Activated CD4-positive, alpha-beta T cell treated with anti-CD3 and anti-CD28 coated beads, Interleukin-2, amount 50 U/mL, for 16 hours (primary cell): ENCODE data around the gene FOXO6.

Experiments
- DNase-seq: peaks from one replicate; pipeline ENCODE4 v3.0.0-alpha.2; 2020

Gene FOXO6

GRCh38 chr1:41353744-41354143 lies 7.5 kb upstream of the FOXO6 start:
- DNase-seq = no peak

- no peak for DNase-seq
These were observed 6.3 kb upstream of the FOXO6 start for GRCh38 chr1:41354956-41355355.

GRCh38 chr1:41355356-41355755 lies 5.9 kb upstream of the FOXO6 start:
- no peak for DNase-seq

DNA sequence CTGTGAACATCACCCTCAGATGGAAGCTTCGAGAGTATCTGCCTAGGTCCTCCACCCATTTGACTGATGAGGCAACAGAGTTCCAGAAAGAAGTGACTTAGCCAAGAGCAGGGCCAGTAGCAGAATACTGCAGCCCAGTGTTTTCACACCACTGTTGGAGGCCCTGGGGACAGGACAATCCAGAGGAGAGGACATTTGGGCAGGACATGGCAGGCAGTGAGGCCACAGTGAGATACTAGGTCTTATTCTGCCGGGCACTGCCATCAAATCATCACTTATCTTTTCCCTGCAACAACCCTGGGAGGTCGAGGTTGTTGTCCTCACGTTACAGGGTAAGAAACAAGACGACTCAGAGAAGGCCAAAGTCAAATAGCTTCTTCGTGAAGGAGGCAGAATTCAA lies 5.5 kb upstream of the FOXO6 start:
- no peak for DNase-seq

- DNase-seq = no peak
These were observed 4.5 kb upstream of the FOXO6 start for GRCh38 chr1:41356752-41357151.

DNA sequence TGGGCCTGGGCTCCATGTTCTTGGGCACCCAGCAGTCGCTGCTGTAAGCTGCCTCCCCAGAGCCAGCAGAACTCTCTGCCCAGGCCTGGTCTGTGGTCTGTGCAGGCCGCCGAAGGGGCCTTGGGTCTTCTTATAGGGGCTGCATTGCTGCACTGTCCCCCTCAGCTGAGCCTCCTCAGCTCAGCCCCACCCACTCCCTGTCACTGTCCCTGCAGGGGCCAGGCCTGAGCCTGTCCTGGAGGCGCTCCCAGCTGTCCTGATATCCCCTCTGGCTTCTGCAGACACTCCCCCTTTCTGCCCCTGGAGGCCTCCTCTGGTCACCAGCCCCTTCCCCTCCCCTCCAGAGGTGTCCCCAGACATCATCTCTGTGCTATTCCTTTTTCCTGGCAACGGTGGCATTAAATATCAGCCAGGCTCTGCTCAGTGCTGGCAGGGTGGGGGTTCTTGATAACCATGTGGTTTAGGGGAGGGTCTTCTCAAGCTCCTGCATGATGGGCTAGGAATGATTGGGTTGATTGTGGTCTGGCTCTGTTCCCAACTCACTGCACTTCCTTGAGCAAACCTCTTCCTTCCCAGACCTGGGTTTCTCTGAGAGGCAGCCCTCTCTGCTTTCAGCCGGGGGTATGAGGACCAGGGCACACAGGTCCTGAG lies 3.7 kb upstream of the FOXO6 start:
- no peak for DNase-seq

- no peak for DNase-seq
These were observed 2.9 kb upstream of the FOXO6 start for GRCh38 chr1:41358131-41359021.

DNA sequence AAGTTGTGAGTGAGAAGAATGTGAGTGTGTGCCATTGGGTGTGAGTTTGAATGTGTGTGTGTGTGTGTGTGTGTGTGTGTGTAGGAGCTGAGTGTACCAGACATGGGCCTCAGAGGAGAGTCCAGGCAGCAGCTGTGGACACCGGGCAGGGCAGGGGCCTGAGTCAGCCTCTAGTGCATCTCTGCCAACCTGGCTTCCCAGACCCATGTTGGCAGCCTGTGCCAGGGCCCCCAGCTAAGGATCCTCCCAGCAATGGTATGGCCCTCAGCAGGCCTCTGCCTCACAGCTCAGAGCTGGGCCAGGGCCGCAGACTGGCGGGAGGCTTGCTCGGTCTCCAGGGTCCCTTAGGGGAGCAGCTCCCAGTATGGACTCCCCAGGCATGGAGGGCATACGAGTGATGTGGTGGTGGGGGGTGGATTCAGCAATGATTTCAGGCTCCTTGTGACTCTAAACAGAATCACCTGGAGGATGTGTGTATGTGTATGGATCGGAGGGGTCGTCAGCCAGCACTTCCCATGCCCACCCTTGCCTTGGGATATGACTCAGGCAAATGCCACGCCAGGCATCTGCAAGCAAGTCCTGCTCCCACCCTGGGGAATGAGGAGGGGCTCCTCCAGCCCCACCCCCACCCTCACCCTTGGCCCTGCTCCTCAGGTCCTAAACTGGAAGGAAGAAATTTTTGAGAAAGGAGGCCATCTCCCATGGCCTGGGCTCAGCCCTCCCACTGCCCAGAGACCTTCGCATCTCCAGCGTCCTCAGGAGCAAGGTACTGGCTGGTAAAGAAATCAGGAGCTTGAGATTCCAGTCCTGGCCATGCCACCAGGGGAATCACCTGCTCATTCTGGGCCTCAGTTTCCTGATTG lies 1.8 kb upstream of the FOXO6 start:
- DNase-seq = no peak

DNA sequence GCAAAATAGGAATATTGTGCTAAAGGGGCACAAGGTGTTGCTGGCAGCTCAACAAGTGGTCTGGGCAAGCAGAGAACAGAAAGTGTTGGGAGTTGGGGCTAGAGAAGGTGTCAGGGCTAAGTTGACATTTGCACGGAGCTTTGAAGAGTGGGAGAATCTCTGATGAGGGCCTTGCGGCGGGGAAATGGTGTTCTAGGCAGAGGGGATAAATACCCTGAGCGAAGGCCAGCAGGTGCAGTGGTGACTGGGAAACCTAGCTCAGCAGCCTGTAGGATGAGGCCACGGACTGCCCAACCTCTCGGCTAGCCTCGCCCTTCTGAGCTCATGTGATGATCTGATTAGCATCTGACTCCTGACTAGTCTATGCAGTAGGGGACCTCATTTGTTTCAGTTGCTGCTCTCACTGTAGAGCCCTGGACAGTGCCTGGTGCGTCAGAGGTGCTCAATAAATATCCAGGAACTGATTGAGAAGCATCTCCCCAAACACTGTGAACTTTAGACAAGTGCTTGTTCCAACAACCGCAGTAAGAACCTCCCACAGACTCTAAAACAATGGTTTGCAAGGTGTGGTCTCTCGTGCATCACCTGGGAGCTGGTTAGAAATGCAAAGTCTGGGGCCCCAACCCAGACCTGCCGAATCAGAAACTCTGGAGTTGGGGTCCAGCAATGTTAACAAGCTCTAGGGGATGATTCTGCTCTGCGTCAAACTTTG lies 1.0 kb upstream of the FOXO6 start:
- no peak for DNase-seq

DNA sequence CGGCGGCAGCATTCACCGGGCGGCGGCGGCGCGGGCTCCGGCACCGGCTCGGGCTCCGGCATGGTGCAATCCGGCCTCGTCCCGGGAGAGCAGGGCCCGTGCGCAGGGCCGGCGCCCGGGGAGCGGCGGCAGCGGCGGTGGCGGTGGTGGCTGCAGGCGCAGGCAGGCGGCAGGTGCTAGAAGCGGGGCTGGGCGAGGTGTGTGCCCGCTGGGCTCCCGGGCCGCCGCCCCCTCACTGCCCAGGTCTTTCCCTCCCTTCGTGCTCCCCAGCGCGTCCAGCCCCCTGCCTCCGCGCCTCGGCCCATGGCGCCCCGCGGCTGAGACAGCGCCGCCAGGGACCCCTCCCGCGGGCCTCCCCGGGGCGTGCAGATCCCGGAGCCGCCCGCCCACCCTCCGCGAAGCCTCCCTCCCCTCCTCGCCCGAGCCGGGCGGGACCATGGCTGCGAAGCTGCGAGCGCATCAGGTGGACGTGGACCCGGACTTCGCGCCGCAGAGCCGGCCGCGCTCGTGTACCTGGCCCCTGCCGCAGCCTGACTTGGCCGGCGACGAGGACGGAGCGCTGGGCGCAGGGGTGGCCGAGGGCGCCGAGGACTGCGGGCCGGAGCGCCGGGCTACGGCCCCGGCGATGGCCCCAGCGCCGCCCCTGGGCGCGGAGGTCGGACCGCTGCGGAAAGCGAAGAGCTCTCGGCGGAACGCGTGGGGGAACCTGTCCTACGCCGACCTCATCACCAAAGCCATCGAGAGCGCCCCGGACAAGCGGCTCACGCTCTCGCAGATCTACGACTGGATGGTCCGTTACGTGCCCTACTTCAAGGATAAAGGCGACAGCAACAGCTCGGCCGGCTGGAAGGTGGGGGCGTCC lies 492 bp downstream of the FOXO6 start:
- DNase-seq = no peak

DNA sequence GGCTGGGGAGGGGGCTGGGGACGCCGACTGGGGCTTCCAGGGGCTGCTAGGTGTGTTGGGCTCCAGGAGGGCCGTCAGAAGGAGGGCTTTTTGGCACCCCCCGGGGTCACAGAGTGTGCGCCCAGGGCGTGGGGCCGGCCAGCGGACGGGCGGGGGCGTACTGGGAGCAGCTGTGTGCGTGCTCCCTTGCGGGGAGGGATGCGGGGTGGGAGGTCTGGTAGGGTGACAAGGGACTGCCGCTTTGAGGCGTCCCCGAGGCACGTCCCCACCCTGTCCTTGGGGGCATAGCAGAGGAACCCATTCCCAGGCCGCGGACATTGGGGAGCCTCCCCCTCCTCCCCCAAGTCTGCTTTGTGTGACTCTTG lies 1.1 kb downstream of the FOXO6 start:
- DNase-seq = no peak

- no peak for DNase-seq
These were observed 1.7 kb downstream of the FOXO6 start for GRCh38 chr1:41362749-41363590.

DNA sequence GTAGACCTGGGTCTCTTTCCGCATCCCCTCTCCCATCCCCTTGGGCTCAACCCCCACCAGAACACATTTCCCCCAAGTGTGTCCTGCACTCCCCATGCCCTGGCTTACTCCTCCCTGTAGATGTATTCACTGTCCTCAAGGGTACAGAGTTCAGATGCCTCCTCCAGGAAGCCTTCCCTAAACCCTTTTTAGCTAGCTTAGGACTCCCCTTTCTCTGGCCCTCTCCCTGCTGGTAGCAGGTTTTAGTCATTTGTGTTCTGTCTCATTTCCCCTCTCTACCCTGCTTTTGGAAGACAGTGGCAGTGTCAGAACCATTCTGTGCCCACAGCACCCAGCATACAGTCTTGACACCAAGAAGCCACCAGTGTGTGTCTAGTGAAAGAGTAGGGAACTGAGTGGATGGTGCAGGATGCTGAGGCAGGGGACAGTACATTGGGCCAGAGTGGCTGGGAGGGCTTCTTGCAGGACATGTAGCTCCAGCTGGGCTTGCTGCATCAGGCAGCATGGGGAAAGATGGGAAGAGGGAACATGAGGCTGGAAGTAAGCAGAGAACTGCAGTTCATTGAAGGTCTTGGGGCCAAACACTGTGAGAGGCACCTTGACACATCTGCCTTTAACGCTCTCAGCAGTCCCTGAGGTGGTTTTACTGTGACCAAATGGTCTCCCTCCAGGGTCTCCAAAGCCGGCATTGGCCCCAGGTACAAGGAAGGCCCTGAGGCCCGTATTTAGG lies 2.5 kb downstream of the FOXO6 start:
- no peak for DNase-seq

GRCh38 chr1:41364442-41365319 lies 3.4 kb downstream of the FOXO6 start:
- DNase-seq = no peak

DNA sequence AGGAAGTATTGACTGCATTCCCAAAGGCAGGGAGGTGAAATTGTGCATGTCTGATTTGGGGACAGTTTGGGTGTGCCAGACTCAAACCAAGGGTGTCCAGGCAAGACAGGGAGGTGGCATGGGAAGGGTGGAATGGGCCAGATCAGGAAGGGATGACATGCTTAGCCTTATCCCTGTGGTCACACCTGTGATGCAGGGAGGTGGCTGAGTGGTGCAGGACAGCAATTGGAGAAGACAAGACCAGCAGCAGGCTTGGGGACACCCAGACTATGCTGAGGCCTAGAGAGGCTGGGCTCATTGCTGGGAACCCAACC lies 4.0 kb downstream of the FOXO6 start:
- no peak for DNase-seq

- no peak for DNase-seq
These were observed 4.7 kb downstream of the FOXO6 start for GRCh38 chr1:41365772-41366454.

DNA sequence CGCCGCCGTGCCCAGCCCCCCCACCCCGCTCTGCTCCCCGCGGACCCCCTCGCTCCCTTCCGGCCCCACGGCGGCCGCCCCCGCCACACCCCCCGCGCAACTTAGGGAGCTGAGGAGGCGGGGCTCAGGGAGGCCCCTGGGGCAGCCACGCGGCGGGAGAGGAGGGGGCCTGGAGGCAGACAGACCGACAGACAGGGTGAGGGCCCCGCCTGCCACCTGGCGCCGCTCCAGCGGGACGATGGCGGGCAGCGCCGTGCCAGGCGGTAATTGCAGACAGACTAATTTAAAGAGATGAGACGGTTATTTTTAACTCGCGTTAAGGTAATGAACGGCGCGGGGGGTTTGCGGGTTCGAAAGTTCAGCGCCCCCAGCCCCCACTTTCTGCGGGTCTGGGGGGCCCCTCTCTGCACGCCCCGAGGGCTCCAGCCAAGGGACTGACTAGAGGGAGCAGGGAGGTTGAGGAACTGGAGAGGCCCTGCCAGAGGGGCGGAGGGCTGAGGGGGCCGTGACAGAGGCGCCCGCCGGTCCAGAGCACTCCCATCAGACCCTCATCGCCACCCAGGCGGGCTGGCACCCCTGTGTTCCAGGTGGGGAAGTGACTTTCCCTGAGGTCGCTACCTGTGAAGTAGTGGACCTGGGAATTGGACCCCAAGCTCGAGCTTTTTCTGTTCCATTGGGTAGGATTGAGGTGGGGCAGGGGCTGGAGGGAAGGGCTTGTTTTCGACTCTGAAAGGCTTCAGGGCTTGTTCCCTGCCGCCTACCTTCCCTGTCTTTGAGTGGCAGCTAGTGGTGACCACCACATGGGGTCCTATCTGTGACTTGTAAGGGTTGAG lies 5.4 kb downstream of the FOXO6 start:
- DNase-seq = no peak

GRCh38 chr1:41367288-41367642 lies 6.0 kb downstream of the FOXO6 start:
- DNase-seq = no peak
